HG03175 (cell line): ENCODE measurements around the gene MORN3.
"Not testable (repeated sequence)": the region's sequence is repeated elsewhere in the genome, so short reads cannot be mapped to it uniquely, and the experiment has no call there.

ENCODE experiments used
- ATAC-seq: cut with Tn5 transposase; IDR thresholded peaks from one replicate; pipeline ENCODE4 v1.9.1; 2021; ENCODE audit warnings: mild to moderate bottlenecking, moderate library complexity; ENCODE audit not compliant: unreplicated experiment

Gene MORN3

DNA sequence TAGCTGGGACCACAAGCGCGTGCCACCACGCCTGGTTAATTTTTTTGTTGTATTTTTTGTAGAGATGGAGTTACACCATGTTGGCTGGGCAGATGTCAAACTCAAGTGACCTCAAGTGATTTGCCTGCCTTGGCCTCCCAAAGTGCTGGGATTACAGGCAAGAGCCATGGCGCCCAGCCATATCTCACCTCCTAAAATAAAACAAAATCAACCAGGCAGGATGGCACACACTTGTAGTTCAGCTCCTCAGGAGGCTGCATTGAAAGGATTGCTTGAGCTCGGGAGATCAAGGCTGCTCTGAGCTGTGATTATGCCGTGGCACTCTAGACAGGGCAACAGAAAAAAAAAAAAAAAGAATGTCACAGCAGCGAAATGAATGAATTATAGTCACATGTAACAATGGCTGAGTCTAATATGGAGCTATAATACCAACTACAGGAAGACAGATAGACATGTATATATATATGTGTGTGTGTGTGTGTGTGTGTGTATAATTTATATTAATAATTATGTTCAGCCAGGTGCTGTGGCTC lies 23.8 kb upstream of the MORN3 start:
- ATAC-seq = no peak

DNA sequence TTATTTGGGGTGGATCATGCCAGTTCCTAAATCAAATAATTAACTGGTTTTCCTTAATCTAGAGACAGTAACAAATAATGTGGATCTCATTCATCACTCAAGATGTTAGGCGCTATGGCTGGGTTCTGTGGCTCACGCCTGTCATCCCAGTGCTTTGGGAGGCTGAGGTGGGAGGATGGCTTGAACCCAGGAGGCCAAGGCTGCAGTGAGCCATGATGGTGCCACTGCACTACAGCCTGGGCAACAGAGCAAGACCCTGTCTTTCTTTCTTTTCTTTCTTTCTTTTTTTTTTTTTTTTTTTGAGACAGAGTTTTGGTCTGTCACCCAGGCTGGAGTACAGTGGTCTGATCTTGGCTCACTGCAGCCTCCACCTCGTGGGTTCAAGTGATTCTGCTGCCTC lies 23.3 kb upstream of the MORN3 start:
- ATAC-seq = not testable (repeated sequence)

DNA sequence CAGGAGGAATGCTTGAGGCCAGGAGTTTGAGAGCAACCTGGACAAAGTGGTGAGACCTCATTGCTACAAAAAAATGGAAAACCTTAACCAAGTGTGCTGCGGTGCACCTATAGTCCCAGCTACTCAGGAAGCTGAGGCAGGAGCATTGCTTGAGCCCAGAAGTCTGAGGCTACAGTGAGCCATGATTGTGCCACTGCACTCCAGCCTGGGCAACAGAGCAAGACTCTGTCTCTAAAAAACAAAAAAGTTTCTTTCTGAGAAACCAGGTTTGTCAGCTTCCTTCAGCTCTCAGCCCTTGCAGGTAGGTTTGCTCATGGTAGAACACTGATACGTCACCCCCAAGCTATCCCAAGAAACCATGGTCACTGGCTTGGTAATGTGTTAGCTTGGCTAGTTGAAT lies 20.0 kb upstream of the MORN3 start:
- no peak for ATAC-seq

GRCh38 chr12:121688966-121689365 lies 19.5 kb upstream of the MORN3 start:
- no peak for ATAC-seq

GRCh38 chr12:121679661-121680197 lies 10.3 kb upstream of the MORN3 start:
- ATAC-seq = not testable (repeated sequence)

DNA sequence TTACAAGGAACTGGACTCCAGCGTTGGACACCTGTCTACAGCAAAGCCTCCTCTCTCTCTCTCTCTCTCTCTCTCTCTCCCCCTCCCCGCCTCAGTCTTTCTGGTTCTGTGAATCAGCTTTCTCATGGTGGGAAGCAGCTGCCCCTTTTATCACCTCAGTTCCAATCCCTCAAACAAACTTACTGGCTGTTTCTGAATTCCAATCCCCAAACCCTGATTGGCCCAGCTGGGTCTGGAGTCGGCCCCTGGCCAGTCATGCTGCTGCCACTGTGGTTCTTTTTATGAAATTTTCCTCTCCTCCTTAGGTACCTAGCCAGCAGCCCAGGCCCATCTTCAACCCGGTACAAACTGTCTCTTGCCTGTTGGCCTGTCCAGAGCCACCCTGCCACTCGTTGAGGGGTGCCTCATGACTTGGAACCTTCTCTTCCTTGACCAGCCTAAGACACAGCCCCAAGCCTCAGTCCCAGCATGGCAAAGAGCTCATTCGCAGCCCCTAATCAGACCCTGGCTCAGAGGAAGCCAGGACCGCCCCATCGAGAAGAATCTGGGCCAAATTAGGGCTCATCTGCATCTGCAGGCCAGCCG lies 9.4 kb upstream of the MORN3 start:
- ATAC-seq = no peak

DNA sequence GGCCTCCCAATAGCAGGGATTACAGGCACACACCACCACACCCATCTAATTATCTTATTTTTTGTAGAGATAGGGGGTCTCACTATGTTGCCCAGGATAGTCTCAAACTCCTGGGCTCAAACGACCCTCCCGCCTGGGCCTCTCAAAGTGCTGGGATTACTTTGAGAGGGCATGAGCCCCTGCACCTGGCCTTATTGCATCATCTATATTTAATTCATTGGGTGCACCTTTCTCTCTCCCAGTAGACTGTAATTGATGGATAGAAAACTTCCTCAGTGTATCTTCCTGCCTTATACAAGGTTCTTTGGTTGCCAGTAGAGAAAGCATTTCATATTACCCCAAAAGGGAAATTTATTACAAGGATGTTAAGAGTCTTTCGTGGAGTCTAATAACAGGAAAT lies 8.9 kb upstream of the MORN3 start:
- no peak for ATAC-seq

DNA sequence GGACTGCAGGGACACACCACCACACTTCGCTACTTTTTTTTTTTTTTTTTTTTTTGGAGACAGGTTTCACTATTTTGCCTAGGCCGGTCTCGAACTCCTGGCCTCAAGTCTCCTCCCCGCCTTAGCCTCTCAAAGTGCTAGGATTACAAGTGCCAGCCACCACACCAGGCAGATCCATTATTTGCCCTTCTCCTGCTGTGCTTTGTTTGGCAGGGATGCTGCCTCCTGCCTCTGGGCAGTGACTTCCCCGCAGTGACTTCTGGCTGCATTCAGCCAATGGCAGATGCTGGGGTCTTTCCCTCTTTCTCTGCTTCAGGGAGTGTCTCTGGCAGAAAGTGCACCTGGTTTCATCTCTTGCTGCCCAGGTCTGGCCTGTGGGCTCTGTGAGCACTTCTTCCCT lies 6.7 kb upstream of the MORN3 start:
- ATAC-seq = no peak

DNA sequence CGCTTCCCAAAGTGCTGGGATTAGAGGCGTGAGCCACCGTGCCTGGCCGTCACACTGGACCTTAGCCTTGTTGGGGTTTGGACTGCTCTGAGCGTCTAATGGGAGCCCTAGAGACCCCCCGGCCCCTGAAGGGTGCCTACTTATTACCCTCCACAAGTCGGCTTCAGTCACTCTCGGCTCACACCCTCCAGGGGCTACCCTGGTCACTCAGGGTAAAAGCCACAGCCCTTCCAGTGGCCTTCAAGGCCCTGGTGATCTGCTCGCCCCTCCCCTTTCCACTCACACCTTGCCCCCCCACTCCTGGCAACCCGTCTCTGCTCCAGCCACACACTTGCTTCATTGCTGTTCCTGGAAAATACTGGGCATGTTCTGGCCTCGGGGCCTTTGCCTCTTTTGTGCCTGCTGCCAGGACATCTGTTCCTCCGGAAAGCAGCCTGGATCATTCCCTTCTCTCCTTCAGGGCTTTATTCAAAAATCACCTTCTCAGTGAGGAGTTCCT lies 3.6 kb upstream of the MORN3 start:
- no peak for ATAC-seq

GRCh38 chr12:121668750-121669520 lies 519 bp downstream of the MORN3 start:
- ATAC-seq = no peak

GRCh38 chr12:121666829-121667228 lies 2.6 kb downstream of the MORN3 start:
- ATAC-seq = not testable (repeated sequence)

GRCh38 chr12:121663610-121663929 lies 5.9 kb downstream of the MORN3 start:
- no peak for ATAC-seq

GRCh38 chr12:121661353-121662105 lies 7.9 kb downstream of the MORN3 start:
- not testable (repeated sequence) for ATAC-seq

- no peak for ATAC-seq
Measured at GRCh38 chr12:121657305-121658008, 12.0 kb downstream of the MORN3 start.

- no peak for ATAC-seq
Measured at GRCh38 chr12:121656122-121656521, 13.3 kb downstream of the MORN3 start.

GRCh38 chr12:121653999-121654398 lies 15.5 kb downstream of the MORN3 start:
- no peak for ATAC-seq

DNA sequence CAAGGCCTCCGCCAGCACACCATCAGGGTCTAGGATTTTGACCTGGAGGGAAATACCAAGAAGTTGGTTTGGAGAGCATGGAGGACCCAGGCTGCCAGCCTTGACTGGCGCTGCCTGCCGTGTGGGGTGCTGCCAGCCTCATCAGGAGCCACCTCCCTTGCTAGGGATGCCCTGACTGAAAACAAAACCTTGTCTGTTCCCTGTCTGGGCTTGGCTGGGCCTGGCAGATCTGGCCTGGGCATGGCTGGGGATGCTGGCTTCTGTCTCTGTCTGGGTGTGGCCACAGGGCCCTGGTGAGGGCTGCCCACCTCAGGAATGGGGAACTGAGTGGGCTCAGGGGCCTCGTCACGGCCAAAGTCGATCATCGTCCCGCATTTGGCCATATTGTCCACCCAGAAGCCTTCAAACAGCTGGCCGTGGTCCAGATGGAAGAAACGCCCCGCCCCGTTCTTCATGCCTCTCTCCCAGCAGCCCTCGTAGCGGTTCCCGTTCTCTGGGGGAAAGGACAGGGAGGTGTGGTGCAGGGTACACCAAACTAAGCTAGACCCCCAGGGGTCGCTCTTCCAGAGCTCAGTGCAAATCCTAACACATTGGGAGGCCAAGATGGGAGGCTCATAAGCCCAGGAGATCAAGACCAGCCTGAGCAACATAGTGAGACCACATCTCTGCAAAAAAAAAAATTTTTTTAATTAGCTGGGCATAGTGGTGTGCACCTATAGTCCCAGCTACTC lies 16.5 kb downstream of the MORN3 start:
- no peak for ATAC-seq

DNA sequence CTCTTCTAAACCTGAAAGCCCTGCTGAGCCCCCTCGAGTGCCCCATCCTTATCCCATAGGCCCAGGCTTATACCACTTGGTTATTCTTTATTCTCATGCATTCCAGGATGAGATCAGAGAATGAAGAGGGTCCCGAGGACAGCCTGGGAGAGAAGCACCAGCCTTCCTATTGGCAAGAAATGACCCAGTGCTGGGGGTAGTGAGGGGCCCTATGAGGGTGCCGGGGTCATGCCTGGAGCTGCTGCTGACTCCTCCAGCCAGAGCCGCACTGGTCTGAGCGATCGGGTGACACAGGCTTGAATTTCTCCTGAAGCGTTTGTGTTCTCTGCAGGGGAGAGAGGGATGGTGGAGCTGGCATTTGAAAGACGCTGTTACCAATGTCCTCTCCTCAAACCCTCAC lies 18.1 kb downstream of the MORN3 start:
- ATAC-seq = no peak

GRCh38 chr12:121649819-121650353 lies 19.6 kb downstream of the MORN3 start:
- no peak for ATAC-seq

GRCh38 chr12:121649322-121649721 lies 20.1 kb downstream of the MORN3 start:
- ATAC-seq = no peak
